CD4-positive, CD25-positive, alpha-beta regulatory T cell (primary cell): Measurements from ENCODE around the gene CHKA. TPM values are rescaled to one million over a fixed set of nuclear protein-coding genes. Genes with fewer than 3 reads are reported as not detected.
"Not testable (repeated sequence)": the region's sequence is repeated elsewhere in the genome, so short reads cannot be mapped to it uniquely, and the experiment has no call there.

Experiments used
- ATAC-seq, 2 donors: fragments of 150-1000 bp; cut with Tn5 transposase; one replicate each; pipeline ENCODE4 v1.10.0; 2021; ENCODE audit warnings: low read depth in 2 of 2, moderate number of reproducible peaks in 2 of 2, moderate library complexity in 1 of 2
- DNase-seq, 3 donors: peaks; one replicate each; pipeline versions ENCODE4 v3.0.0 to v3.0.0-alpha.2; 2012 to 2022; ENCODE audit warnings: mixed read lengths in 1 of 3
- H3K27ac ChIP-seq: one replicate; pipeline ENCODE4 v1.7.0; 2013; ENCODE audit warnings: mild to moderate bottlenecking, low read length; ENCODE audit not compliant: insufficient read depth, poor library complexity, severe bottlenecking
- H3K27me3 ChIP-seq: one replicate; pipeline ENCODE4 v1.7.0; 2013; ENCODE audit warnings: low read length; ENCODE audit not compliant: control insufficient read depth, insufficient read depth
- H3K36me3 ChIP-seq: one replicate; pipeline ENCODE4 v1.7.0; 2013; ENCODE audit warnings: mild to moderate bottlenecking, low read length, moderate library complexity; ENCODE audit not compliant: control insufficient read depth, insufficient read depth
- H3K4me1 ChIP-seq: 2 replicates; pipeline ENCODE4 v1.7.0; 2013; ENCODE audit warnings: mild to moderate bottlenecking, low read length; ENCODE audit not compliant: insufficient read depth, control insufficient read depth, poor library complexity, severe bottlenecking
- H3K4me3 ChIP-seq: one replicate; pipeline ENCODE4 v1.7.0; 2013; ENCODE audit warnings: low read depth, mild to moderate bottlenecking, low read length, moderate library complexity
- H3K9me3 ChIP-seq, 2 experiments: 1 replicate in 1 of 2; 2 replicates in 1 of 2; pipeline ENCODE4 v1.7.0; 2013; ENCODE audit warnings: low read length in 2 of 2, mild to moderate bottlenecking in 1 of 2, moderate library complexity in 1 of 2; ENCODE audit not compliant: control insufficient read depth in 2 of 2
- H3K27ac Mint-ChIP-seq, 3 donors: one replicate each; pipeline ENCODE4 v1.8.0; 2020 to 2022; ENCODE audit warnings: mild to moderate bottlenecking in 3 of 3, mixed read lengths in 3 of 3, moderate library complexity in 2 of 3
- H3K27me3 Mint-ChIP-seq: one replicate; pipeline ENCODE4 v1.8.0; 2022; ENCODE audit warnings: mild to moderate bottlenecking, mixed read lengths
- H3K36me3 Mint-ChIP-seq: one replicate; pipeline ENCODE4 v1.8.0; 2020; ENCODE audit warnings: mixed read lengths
- H3K4me1 Mint-ChIP-seq, 4 donors: one replicate each; pipeline ENCODE4 v1.8.0; 2020 to 2022; ENCODE audit warnings: mixed read lengths in 4 of 4, mild to moderate bottlenecking in 1 of 4
- H3K4me3 Mint-ChIP-seq, 4 donors: one replicate each; pipeline ENCODE4 v1.8.0; 2020 to 2022; ENCODE audit warnings: mild to moderate bottlenecking in 4 of 4, mixed read lengths in 4 of 4, moderate library complexity in 3 of 4
- H3K9me3 Mint-ChIP-seq, 7 donors: one replicate each; pipeline ENCODE4 v1.8.0; 2020 to 2022; ENCODE audit warnings: mixed read lengths in 7 of 7, mild to moderate bottlenecking in 3 of 7, moderate library complexity in 2 of 7
- polyA plus RNA-seq, 4 donors: library from polyadenylated mRNA; unstranded; fragments of 300-500 nt; fragmentation: Illumina TruSeq; gene quantifications; one replicate each; pipeline ENCODE4 v1.2.3, GENCODE V29; 2021
- total RNA-seq: library from RNA; stranded (reverse); gene quantifications from one replicate; pipeline ENCODE4 v1.2.3, GENCODE V29; 2022

CHKA gene
- total and polyA plus RNA-seq, 5 donors from 2014 or later = 0.76 to 8.1 (median 1.2) TPM

DNA sequence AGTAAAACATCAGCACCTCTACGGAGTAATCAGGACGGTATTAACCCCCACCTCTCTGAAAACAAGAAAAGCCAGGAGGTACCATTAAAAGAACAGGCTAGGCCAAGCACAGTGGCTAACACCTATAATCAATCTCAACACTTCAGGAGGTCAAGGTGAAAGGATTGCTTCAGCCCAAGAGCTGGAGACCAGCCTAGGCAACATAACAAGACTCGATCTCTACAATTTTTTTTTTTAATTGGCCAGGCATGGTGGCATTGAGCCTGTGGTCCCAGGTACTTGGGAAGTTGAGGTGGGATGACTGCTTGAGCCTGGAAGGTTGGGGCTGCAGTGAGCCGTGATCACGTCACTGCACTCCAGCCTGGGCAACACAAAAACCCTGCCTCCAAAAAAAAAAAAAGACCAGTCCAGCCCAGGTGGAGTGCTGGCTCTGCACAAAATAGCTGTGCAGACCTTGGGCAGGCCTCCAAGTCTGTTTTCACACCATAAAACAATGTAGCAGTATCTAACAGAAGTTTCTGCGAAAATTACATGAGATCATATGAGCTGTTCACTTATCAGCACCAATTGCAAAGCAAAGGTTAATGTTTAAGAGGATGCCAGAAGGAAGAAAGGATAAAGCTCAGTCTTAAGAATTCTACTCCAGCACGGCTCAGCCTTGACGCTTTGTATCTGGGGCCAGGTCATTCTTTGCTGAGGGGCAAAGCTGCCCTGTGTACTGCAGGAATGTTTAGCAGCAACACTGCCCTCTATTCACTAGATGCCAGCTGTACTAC, 14.8 kb downstream of the CHKA start:
- Mint-ChIP-seq H3K27ac (no peak overlapping the region), H3K36me3 (peaks cover 3% of the 10 kb centered on the region), H3K4me1 (peaks cover 0 to 7% (median under 1%) of the 10 kb centered on the region in 4 donors), H3K27me3 (no peaks in the 10 kb centered on the region), H3K9me3 (no peaks in the 10 kb centered on the region), H3K4me3 (no peak overlapping the region)
- Histone ChIP-seq H3K36me3 (no peaks in the 10 kb centered on the region), H3K27me3 (no peaks in the 10 kb centered on the region), H3K9me3 (no peaks in the 10 kb centered on the region), H3K27ac (no peak overlapping the region), H3K4me1 (no peaks in the 10 kb centered on the region), H3K4me3 (no peak overlapping the region)
- no peak for ATAC-seq
- DNase-seq = no peak

DNA sequence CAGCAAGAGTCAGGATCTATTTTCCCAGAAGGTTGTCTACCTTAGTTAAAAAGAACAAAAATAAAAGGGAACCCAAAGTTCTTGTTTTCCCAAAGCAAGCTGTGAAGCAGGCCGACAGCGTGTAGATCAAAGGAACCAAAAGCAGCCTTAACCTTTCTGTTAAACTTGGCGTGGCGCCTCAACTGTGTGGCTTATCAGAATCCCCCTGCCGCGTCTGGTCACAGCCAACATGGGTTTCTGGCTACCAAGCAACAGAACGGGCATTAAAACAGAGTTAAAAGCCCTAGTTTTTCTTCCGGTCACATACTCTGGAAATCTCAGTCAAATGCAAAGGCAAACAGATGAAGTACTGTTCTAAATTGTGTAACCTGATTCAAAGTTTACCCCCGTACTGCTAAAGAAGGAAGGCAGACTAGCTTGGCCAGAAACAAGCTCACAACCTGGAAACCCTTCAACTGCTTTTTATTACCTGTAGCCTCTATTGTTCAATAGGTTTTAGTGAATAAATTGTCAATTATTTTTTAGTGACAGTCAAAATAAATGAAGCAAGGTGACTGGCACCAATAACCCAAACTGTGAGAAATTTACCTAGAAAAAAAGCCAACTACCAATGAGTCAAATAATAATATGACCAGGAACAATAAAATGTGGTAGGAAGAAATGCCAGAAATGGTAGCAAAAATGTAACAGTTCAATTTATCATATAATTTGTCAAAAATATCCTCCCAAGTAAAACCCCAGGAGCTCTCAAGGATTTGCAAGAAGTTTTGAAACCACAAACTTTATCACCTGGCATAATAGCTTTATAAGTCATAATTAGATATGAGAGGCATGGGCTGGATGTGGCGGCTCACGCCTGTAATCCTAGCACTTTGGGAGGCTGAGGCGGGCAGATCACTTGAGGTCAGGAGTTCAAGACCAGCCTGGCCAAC, 21.4 kb downstream of the CHKA start:
- peak; percentile 44 to 45 for ATAC-seq
- peak in 2 of 3 donors; percentile 14 to 31 for DNase-seq
- peak overlapping the region in 2 of 4 donors; percentile 34 to 46 for H3K4me3 Mint-ChIP-seq
- Histone ChIP-seq H3K27me3 (no peaks in the 10 kb centered on the region), H3K4me3 (peak overlapping the region; percentile 23), H3K36me3 (no peaks in the 10 kb centered on the region), H3K27ac (no peak overlapping the region), H3K4me1 (no peaks in the 10 kb centered on the region), H3K9me3 (no peaks in the 10 kb centered on the region)
- H3K27me3 Mint-ChIP-seq = no peaks in the 10 kb centered on the region
- H3K27ac Mint-ChIP-seq = peak overlapping the region; percentile 49 to 79 (median 63)
- peaks cover 10 to 17% (median 15%) of the 10 kb centered on the region in 4 donors for H3K4me1 Mint-ChIP-seq
- no peaks in the 10 kb centered on the region for H3K9me3 Mint-ChIP-seq
- H3K36me3 Mint-ChIP-seq = peaks cover 3% of the 10 kb centered on the region

DNA sequence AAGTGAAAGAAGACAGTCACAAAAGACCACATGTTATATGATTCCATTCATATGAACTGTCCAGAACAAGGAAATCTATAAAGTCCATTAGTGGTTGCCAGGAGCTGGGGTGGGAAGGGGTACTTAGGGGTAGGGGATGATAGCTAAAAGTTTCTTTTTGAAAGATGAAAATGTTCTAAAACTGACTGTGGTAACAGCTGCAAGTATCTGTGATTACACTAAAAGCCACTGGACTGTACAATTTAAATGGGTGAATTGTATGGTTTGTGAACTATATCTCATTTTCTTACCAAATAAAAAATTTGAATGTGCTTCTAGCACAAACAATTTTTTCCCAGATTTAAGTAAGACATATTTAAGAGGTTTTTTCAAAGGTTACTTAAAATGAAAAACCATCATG, 22.1 kb downstream of the CHKA start:
- Mint-ChIP-seq H3K9me3 (no peaks in the 10 kb centered on the region), H3K27me3 (no peaks in the 10 kb centered on the region), H3K4me1 (peaks cover 10 to 17% (median 15%) of the 10 kb centered on the region in 4 donors), H3K4me3 (peak overlapping the region in 1 of 4 donors; percentile 46), H3K27ac (peak overlapping the region; percentile 49 to 79 (median 52)), H3K36me3 (peaks cover 3% of the 10 kb centered on the region)
- no peaks in the 10 kb centered on the region for H3K9me3 ChIP-seq
- DNase-seq (no peak), ATAC-seq (no peak)
- no peak overlapping the region for H3K4me3 ChIP-seq
- H3K27ac ChIP-seq = no peak overlapping the region
- no peaks in the 10 kb centered on the region for H3K27me3 ChIP-seq
- H3K36me3 ChIP-seq = no peaks in the 10 kb centered on the region
- H3K4me1 ChIP-seq = no peaks in the 10 kb centered on the region

DNA sequence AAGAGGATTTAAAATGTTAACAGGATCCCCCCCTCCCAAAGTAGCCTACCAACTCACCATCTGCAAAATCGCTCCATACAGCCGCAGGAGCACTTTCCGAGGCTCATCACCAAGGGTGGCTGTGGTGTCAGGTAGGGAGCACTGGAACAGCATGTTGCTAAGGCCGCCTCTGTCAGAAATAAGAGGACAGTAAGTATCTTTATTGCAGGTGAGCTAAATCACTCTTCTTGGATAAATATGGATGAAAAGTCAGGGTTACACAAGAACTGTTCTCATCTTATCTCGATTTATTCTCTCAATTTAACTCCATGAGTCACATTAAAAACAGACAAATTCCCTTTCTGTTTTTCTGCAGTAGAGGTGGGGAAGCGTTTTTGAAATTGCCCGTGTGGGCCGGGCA, 24.2 kb downstream of the CHKA start:
- no peaks in the 10 kb centered on the region for H3K4me1 ChIP-seq
- H3K27ac ChIP-seq = no peak overlapping the region
- H3K36me3 ChIP-seq = no peaks in the 10 kb centered on the region
- ATAC-seq (no peak), DNase-seq (no peak)
- Mint-ChIP-seq H3K27ac (no peak overlapping the region), H3K27me3 (no peaks in the 10 kb centered on the region), H3K36me3 (no peaks in the 10 kb centered on the region), H3K9me3 (no peaks in the 10 kb centered on the region), H3K4me1 (peaks cover 8 to 17% (median 13%) of the 10 kb centered on the region in 4 donors), H3K4me3 (no peak overlapping the region)
- no peaks in the 10 kb centered on the region for H3K9me3 ChIP-seq
- H3K4me3 ChIP-seq = no peak overlapping the region
- no peaks in the 10 kb centered on the region for H3K27me3 ChIP-seq

DNA sequence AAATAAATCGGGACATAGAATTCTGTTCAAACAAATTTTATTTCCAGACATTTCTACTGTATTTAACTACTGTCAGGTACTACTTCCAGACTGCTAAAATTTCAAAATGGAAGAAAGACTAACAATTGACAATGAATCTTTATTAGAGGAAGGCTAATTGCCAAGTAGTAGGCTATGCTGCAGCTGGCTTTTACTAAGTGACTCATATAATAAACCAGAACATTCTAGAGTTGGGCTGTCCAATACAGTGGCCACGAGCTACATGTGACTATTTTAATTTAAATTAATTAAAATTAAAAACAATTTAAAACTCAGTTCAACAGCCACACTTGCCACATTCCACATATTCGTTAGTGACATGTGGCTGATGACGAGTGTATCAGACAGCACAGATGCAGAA, 27.6 kb downstream of the CHKA start:
- Mint-ChIP-seq H3K27ac (no peak overlapping the region), H3K36me3 (no peaks in the 10 kb centered on the region), H3K4me3 (no peak overlapping the region), H3K4me1 (peaks cover 0 to 2% (median 0%) of the 10 kb centered on the region in 4 donors), H3K9me3 (no peaks in the 10 kb centered on the region), H3K27me3 (no peaks in the 10 kb centered on the region)
- Histone ChIP-seq H3K27me3 (no peaks in the 10 kb centered on the region), H3K4me1 (no peaks in the 10 kb centered on the region), H3K27ac (no peak overlapping the region), H3K4me3 (no peak overlapping the region), H3K9me3 (no peaks in the 10 kb centered on the region), H3K36me3 (no peaks in the 10 kb centered on the region)
- ATAC-seq (no peak), DNase-seq (no peak)

DNA sequence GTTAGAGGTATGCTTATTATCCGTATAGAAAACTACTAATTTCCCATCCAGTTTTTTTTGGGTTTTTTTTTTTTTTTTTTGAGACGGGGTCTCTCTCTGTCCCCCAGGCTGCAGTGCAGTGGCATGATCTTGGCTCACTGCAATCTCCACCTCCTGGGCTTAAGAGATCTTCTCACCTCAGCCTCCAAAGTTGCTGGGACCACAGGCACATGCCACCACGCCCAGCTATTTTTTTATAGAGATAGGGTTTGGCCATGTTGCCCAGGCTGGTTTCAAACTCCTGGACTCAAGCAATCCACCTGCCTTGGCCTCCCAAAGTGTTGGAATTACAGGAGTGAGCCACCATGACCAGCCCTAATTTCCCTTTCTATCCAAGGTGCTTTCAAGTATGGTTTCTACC, 28.2 kb downstream of the CHKA start:
- H3K4me1 Mint-ChIP-seq, H3K9me3 ChIP-seq, H3K4me1 ChIP-seq, H3K36me3 Mint-ChIP-seq, H3K4me3 Mint-ChIP-seq, H3K27me3 ChIP-seq, DNase-seq, H3K4me3 ChIP-seq, ATAC-seq, H3K27ac ChIP-seq, H3K27me3 Mint-ChIP-seq, H3K9me3 Mint-ChIP-seq, H3K36me3 ChIP-seq, H3K27ac Mint-ChIP-seq: not testable (repeated sequence)

DNA sequence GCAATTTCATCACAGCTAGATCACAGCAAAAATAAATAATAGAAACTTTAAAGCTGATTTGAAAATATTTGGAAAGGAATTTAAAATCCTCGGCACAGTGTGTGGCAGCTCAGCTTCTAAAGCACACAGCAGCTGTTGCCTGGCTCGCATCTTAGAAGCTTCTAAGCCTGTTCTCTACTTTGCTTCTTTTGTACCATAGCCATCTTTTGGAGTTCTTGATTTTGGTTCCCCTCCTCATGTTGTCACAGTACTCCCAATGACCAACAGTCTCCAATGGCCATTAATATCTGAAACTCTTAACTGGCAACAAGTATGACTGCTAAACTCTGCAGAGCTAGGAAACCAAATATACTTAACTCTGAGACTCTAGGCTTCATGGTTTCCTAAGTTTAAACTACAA, 28.8 kb downstream of the CHKA start:
- Mint-ChIP-seq H3K27ac (no peak overlapping the region), H3K36me3 (no peaks in the 10 kb centered on the region), H3K4me3 (no peak overlapping the region), H3K27me3 (no peaks in the 10 kb centered on the region), H3K9me3 (no peaks in the 10 kb centered on the region), H3K4me1 (no peaks in the 10 kb centered on the region)
- Histone ChIP-seq H3K9me3 (no peaks in the 10 kb centered on the region), H3K27me3 (no peaks in the 10 kb centered on the region), H3K4me3 (no peak overlapping the region), H3K36me3 (no peaks in the 10 kb centered on the region), H3K4me1 (no peaks in the 10 kb centered on the region), H3K27ac (no peak overlapping the region)
- DNase-seq = no peak
- ATAC-seq = no peak
